CD4-positive, alpha-beta T cell treated with Interleukin-21 for 1 hour (primary cell): Measurements from ENCODE around the gene OR6X1.
"Not testable (repeated sequence)": the region's sequence is repeated elsewhere in the genome, so short reads cannot be mapped to it uniquely, and the experiment has no call there.

Experiments used
- DNase-seq: peaks from one replicate; pipeline ENCODE4 v3.0.0-alpha.2; 2020

Gene OR6X1

GRCh38 chr11:123751781-123752180 lies 2.5 kb downstream of the OR6X1 start:
- no peak for DNase-seq

GRCh38 chr11:123748349-123748748 lies 6.0 kb downstream of the OR6X1 start:
- not testable (repeated sequence) for DNase-seq

GRCh38 chr11:123745764-123746451 lies 8.4 kb downstream of the OR6X1 start:
- DNase-seq: no peak

- no peak for DNase-seq
These were observed 11.6 kb downstream of the OR6X1 start for GRCh38 chr11:123742724-123743120.

- DNase-seq: peak; percentile 13
These were observed 12.1 kb downstream of the OR6X1 start for GRCh38 chr11:123742031-123742723.

GRCh38 chr11:123741159-123742030 lies 12.9 kb downstream of the OR6X1 start, which contains the start of gene ZNF202:
Gene ZNF202 (minus strand): TSS chr11:123741660. CDS start chr11:123730888, 10,772 bp downstream.
- DNase-seq: peak; percentile 91

GRCh38 chr11:123740787-123741158 lies 13.5 kb downstream of the OR6X1 start:
- DNase-seq: no peak

GRCh38 chr11:123738374-123738773 lies 15.9 kb downstream of the OR6X1 start:
- DNase-seq: no peak

- no peak for DNase-seq
These were observed 17.5 kb downstream of the OR6X1 start for GRCh38 chr11:123736769-123737168.

GRCh38 chr11:123729602-123730001 lies 24.7 kb downstream of the OR6X1 start:
- DNase-seq: no peak

- DNase-seq: no peak
These were observed 28.2 kb downstream of the OR6X1 start for GRCh38 chr11:123725995-123726655.

GRCh38 chr11:123719452-123719851 lies 34.9 kb downstream of the OR6X1 start:
- DNase-seq: no peak

- no peak for DNase-seq
These were observed 35.8 kb downstream of the OR6X1 start for GRCh38 chr11:123718469-123718868.

GRCh38 chr11:123718063-123718462 lies 36.3 kb downstream of the OR6X1 start:
- DNase-seq: no peak

GRCh38 chr11:123712627-123713026 lies 41.7 kb downstream of the OR6X1 start:
- DNase-seq: not testable (repeated sequence)

GRCh38 chr11:123707606-123708205 lies 46.6 kb downstream of the OR6X1 start:
- DNase-seq: peak; percentile 51

- DNase-seq: no peak
These were observed 47.1 kb downstream of the OR6X1 start for GRCh38 chr11:123707206-123707605.

- no peak for DNase-seq
These were observed 50.0 kb downstream of the OR6X1 start for GRCh38 chr11:123704341-123704740.
